NB4 (cell line): ENCODE data around the gene MED17.

Experiments used
- POLR2A ChIP-seq: IDR thresholded peaks from 2 replicates; pipeline ENCODE4 v1.6.1; 2011; ENCODE audit warnings: mild to moderate bottlenecking; ENCODE audit not compliant: insufficient read length; ENCODE audit errors: extremely low read depth
- TF ChIP-seq, protein P1 (sequence below): IDR thresholded peaks from one replicate; pipeline ENCODE4 v1.5.1; 2012; ENCODE audit warnings: low read depth, low read length

DNA sequence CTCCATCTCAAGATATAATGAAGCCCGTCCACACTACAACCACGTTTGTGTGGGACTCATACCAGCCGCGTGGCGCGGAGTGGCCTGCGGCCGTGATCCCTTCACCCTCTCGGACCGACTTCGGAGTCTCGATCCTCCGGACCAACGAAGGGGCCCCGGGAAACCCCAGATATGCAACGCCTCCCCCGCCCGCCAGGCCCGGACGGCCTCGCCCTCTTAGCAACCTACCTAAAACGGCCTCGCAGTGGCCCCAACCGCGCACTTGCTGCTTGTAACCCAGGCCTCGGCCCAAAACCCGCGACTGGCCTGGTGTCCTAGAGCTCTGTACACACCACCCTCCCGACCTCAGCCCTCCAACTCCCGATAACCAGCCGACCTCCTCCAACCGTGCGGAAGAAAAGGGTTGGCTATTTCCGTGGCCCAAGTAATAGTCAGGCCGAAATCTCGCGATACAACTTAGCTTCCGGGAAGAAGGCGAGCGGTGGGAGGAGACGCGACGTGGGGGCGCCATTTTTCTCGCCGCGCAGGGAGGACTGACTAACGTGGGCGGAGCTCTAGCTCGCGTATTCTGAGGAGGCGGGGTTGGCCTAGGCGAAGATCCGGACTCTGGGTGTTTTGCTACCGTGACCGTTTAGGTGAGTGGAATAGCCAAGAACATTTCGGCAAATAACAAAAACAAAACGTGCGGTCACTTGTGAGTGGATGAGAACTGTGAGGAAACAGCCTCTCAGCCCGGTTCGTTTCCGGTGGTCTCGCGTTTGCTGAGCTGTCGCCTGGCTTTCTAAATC is 42.8 kb upstream of the MED17 start, which contains the start of the genes C11orf54 and TAF1D:
- TF ChIP-seq POLR2A, result peak; percentile 99
- TF ChIP-seq, protein P1, sequence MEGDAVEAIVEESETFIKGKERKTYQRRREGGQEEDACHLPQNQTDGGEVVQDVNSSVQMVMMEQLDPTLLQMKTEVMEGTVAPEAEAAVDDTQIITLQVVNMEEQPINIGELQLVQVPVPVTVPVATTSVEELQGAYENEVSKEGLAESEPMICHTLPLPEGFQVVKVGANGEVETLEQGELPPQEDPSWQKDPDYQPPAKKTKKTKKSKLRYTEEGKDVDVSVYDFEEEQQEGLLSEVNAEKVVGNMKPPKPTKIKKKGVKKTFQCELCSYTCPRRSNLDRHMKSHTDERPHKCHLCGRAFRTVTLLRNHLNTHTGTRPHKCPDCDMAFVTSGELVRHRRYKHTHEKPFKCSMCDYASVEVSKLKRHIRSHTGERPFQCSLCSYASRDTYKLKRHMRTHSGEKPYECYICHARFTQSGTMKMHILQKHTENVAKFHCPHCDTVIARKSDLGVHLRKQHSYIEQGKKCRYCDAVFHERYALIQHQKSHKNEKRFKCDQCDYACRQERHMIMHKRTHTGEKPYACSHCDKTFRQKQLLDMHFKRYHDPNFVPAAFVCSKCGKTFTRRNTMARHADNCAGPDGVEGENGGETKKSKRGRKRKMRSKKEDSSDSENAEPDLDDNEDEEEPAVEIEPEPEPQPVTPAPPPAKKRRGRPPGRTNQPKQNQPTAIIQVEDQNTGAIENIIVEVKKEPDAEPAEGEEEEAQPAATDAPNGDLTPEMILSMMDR, result no peak
